H9 (cell line): ENCODE measurements around the gene DNMBP. TPM values are rescaled to one million over a fixed set of nuclear protein-coding genes. Genes with fewer than 3 reads are reported as not detected.

Source experiments
- DNase-seq: peaks from one replicate; pipeline ENCODE4 v3.0.0-alpha.2; 2017
- H2AFZ ChIP-seq: one replicate; pipeline ENCODE4 v1.6.1; 2013; ENCODE audit warnings: mild to moderate bottlenecking, low read length, control low read depth, moderate library complexity
- H2AK5ac ChIP-seq: 2 replicates; pipeline ENCODE4 v1.6.1; 2013; ENCODE audit warnings: low read length, control low read depth, mixed read lengths; ENCODE audit not compliant: insufficient read length
- H2BK120ac ChIP-seq: one replicate; pipeline ENCODE4 v1.6.1; 2013; ENCODE audit warnings: low read depth, mild to moderate bottlenecking, low read length, control low read depth, inconsistent platforms; ENCODE audit not compliant: poor library complexity, severe bottlenecking
- H2BK12ac ChIP-seq: 2 replicates; pipeline ENCODE4 v1.6.1; 2013; ENCODE audit warnings: low read length, control low read depth, mixed read lengths, low read depth; ENCODE audit not compliant: insufficient read length
- H2BK15ac ChIP-seq: 2 replicates; pipeline ENCODE4 v1.6.1; 2013; ENCODE audit warnings: low read depth, low read length, control low read depth
- H2BK20ac ChIP-seq: one replicate; pipeline ENCODE4 v1.6.1; 2013; ENCODE audit warnings: low read depth, mild to moderate bottlenecking, low read length, control low read depth, inconsistent platforms; ENCODE audit not compliant: poor library complexity, severe bottlenecking
- H2BK5ac ChIP-seq: 2 replicates; pipeline ENCODE4 v1.6.1; 2013; ENCODE audit warnings: low read length, control low read depth, mixed read lengths; ENCODE audit not compliant: insufficient read length
- H3K14ac ChIP-seq: 2 replicates; pipeline ENCODE4 v1.6.1; 2013; ENCODE audit warnings: low read length, control low read depth; ENCODE audit not compliant: insufficient read depth
- H3K18ac ChIP-seq: 2 replicates; pipeline ENCODE4 v1.6.1; 2013; ENCODE audit warnings: low read depth, mild to moderate bottlenecking, mixed read lengths, low read length, control low read depth; ENCODE audit not compliant: insufficient read length
- H3K23ac ChIP-seq: 2 replicates; pipeline ENCODE4 v1.6.1; 2013; ENCODE audit warnings: low read length, control low read depth, mixed read lengths, low read depth; ENCODE audit not compliant: insufficient read length
- H3K23me2 ChIP-seq: 2 replicates; pipeline ENCODE4 v1.6.1; 2013; ENCODE audit warnings: low read depth, mild to moderate bottlenecking, mixed read lengths, low read length, control low read depth; ENCODE audit not compliant: insufficient read length, poor library complexity, severe bottlenecking
- H3K27ac ChIP-seq: 2 replicates; pipeline ENCODE4 v1.5.1; 2013; ENCODE audit warnings: low read length, control low read depth, mixed read lengths, low read depth; ENCODE audit not compliant: insufficient read length
- H3K27me3 ChIP-seq: 2 replicates; pipeline ENCODE4 v1.6.1; 2013; ENCODE audit warnings: low read length, control low read depth, inconsistent platforms; ENCODE audit not compliant: insufficient read depth
- H3K4ac ChIP-seq: 2 replicates; pipeline ENCODE4 v1.6.1; 2013; ENCODE audit warnings: low read depth, mild to moderate bottlenecking, control low read depth, inconsistent platforms, low read length, moderate library complexity
- H3K4me1 ChIP-seq: 2 replicates; pipeline ENCODE4 v1.6.1; 2013; ENCODE audit warnings: low read length, control low read depth, inconsistent platforms; ENCODE audit not compliant: insufficient read depth
- H3K4me2 ChIP-seq: 2 replicates; pipeline ENCODE4 v1.6.1; 2013; ENCODE audit warnings: low read length, control low read depth, mixed read lengths; ENCODE audit not compliant: insufficient read length, insufficient read depth
- H3K56ac ChIP-seq: 2 replicates; pipeline ENCODE4 v1.6.1; 2013; ENCODE audit warnings: low read depth, mild to moderate bottlenecking, mixed read lengths, low read length, control low read depth; ENCODE audit not compliant: insufficient read length
- H3K79me1 ChIP-seq: 2 replicates; pipeline ENCODE4 v1.6.1; 2013; ENCODE audit warnings: low read depth, mild to moderate bottlenecking, moderate library complexity, low read length, control low read depth, inconsistent platforms; ENCODE audit not compliant: insufficient read depth, poor library complexity, severe bottlenecking
- H3K79me2 ChIP-seq: 2 replicates; pipeline ENCODE4 v1.6.1; 2013; ENCODE audit warnings: low read length, control low read depth, inconsistent platforms; ENCODE audit not compliant: insufficient read depth
- H3K9ac ChIP-seq: 2 replicates; pipeline ENCODE4 v1.6.1; 2013; ENCODE audit warnings: low read length, control low read depth, mixed read lengths; ENCODE audit not compliant: insufficient read length; ENCODE audit errors: extremely low read depth
- H3K9me3 ChIP-seq: one replicate; pipeline ENCODE4 v1.6.1; 2013; ENCODE audit warnings: low read depth, low read length, inconsistent platforms; ENCODE audit not compliant: control insufficient read depth
- H3T11ph ChIP-seq: one replicate; pipeline ENCODE4 v1.6.1; 2013; ENCODE audit warnings: mild to moderate bottlenecking, low read length, control low read depth, inconsistent platforms
- H4K20me1 ChIP-seq: one replicate; pipeline ENCODE4 v1.6.1; 2013; ENCODE audit not compliant: control insufficient read depth, insufficient read length, insufficient read depth
- H4K5ac ChIP-seq: 2 replicates; pipeline ENCODE4 v1.6.1; 2013; ENCODE audit warnings: low read depth, mild to moderate bottlenecking, mixed read lengths, low read length, control low read depth; ENCODE audit not compliant: insufficient read length
- H4K8ac ChIP-seq: replicated peaks from 2 replicates; pipeline ENCODE4 v1.6.1; 2013; ENCODE audit warnings: low read length, control low read depth, mixed read lengths, low read depth; ENCODE audit not compliant: insufficient read length
- H4K91ac ChIP-seq: 2 replicates; pipeline ENCODE4 v1.6.1; 2013; ENCODE audit warnings: low read depth, mild to moderate bottlenecking, moderate library complexity, mixed read lengths, low read length, control low read depth; ENCODE audit not compliant: insufficient read length
- H3K27ac Mint-ChIP-seq, 3 experiments: 2 replicates in 2 of 3; 3 replicates in 1 of 3; pipeline ENCODE4 v1.8.0; 2020 to 2021; ENCODE audit warnings: mixed read lengths in 3 of 3, mild to moderate bottlenecking in 1 of 3, moderate library complexity in 1 of 3
- H3K27me3 Mint-ChIP-seq: 2 replicates; pipeline ENCODE4 v1.8.0; 2021; ENCODE audit warnings: low read depth, mild to moderate bottlenecking, moderate library complexity, mixed read lengths
- H3K36me3 Mint-ChIP-seq, 3 experiments: 2 replicates in 2 of 3; 3 replicates in 1 of 3; pipeline ENCODE4 v1.8.0; 2020 to 2021; ENCODE audit warnings: low read depth in 3 of 3, mixed read lengths in 3 of 3; ENCODE audit not compliant: insufficient read depth in 1 of 3
- H3K4me1 Mint-ChIP-seq, 2 experiments: 2 replicates each; pipeline ENCODE4 v1.8.0; 2020; ENCODE audit warnings: mixed read lengths in 2 of 2
- H3K4me3 Mint-ChIP-seq, 2 experiments: 2 replicates in 1 of 2; 3 replicates in 1 of 2; pipeline ENCODE4 v1.8.0; 2020 to 2021; ENCODE audit warnings: mild to moderate bottlenecking in 2 of 2, mixed read lengths in 2 of 2, moderate library complexity in 1 of 2
- H3K9me3 Mint-ChIP-seq, 2 experiments: 2 replicates in 1 of 2; 3 replicates in 1 of 2; pipeline ENCODE4 v1.8.0; 2020; ENCODE audit warnings: mild to moderate bottlenecking in 2 of 2, mixed read lengths in 2 of 2, moderate library complexity in 1 of 2
- WGBS: extraction: QIAGEN DNeasy Blood & Tissue Kit; methylation state at CpG from one replicate; pipeline ENCODE4 v1.1.7; 2013; ENCODE audit warnings: missing lambda C conversion rate, low lambda C conversion rate, mixed read lengths; ENCODE audit not compliant: insufficient read length; ENCODE audit errors: extremely low coverage; 5-methylcytosine and 5-hydroxymethylcytosine counted together
- total RNA-seq: library from RNA; stranded (reverse); gene quantifications from 2 replicates; pipeline ENCODE4 v1.2.1, GENCODE V29; 2021
- TF ChIP-seq, protein P1 (sequence below): fragments of 200-600 bp; sonication (generic); conservative IDR thresholded peaks from 3 replicates; pipeline ENCODE4 v1.8.0; 2021; ENCODE audit warnings: antibody characterized with exemption, mild to moderate bottlenecking

DNMBP gene
- total RNA-seq, 1 experiment from 2014 or later: 25.6 TPM

DNA sequence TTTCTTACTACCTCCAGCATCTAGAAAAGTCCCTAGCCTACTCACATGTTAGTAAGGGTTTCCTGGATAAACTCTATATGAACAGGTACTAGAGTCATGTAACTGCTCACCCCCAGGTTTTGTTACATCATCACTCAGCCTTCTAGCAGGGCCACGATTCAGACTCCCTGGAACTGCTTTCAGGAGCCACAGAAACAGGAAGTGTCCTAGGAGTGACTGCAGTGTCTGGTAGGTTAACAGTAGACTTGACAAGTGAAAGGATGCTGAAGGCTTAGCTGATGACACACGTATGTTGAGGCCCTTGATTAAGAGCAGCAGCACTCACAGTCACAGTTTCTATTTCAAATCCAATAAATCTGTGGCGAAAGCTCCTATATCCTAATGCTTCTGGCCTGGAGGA, 101.2 kb downstream of the DNMBP start:
- H2BK120ac ChIP-seq: no peak overlapping the region
- TF ChIP-seq, protein P1, sequence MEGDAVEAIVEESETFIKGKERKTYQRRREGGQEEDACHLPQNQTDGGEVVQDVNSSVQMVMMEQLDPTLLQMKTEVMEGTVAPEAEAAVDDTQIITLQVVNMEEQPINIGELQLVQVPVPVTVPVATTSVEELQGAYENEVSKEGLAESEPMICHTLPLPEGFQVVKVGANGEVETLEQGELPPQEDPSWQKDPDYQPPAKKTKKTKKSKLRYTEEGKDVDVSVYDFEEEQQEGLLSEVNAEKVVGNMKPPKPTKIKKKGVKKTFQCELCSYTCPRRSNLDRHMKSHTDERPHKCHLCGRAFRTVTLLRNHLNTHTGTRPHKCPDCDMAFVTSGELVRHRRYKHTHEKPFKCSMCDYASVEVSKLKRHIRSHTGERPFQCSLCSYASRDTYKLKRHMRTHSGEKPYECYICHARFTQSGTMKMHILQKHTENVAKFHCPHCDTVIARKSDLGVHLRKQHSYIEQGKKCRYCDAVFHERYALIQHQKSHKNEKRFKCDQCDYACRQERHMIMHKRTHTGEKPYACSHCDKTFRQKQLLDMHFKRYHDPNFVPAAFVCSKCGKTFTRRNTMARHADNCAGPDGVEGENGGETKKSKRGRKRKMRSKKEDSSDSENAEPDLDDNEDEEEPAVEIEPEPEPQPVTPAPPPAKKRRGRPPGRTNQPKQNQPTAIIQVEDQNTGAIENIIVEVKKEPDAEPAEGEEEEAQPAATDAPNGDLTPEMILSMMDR: no peak
- H3K9me3 Mint-ChIP-seq: no peaks in the 10 kb centered on the region
- no peak overlapping the region for H3K4me2 ChIP-seq
- H3K27ac ChIP-seq: no peak overlapping the region
- H2AK5ac ChIP-seq: no peak overlapping the region
- no peak overlapping the region for H4K91ac ChIP-seq
- H3K79me2 ChIP-seq: peaks cover 22% of the 10 kb centered on the region; the same call in 1 of the 2 replicates
- H3K4ac ChIP-seq: no peak overlapping the region
- H3T11ph ChIP-seq: no peak overlapping the region
- WGBS: no CpG with 5 or more reads among the region's 3 CpGs
- H3K79me1 ChIP-seq: no peaks in the 10 kb centered on the region
- no peak overlapping the region for H2BK5ac ChIP-seq
- peak overlapping the region in 1 of 3 experiments; percentile 20; a peak in 1 of 7 replicates for H3K27ac Mint-ChIP-seq
- peaks cover 19 to 22% of the 10 kb centered on the region in 2 experiments for H3K4me1 Mint-ChIP-seq
- no peak overlapping the region for H3K56ac ChIP-seq
- no peaks in the 10 kb centered on the region for H3K4me1 ChIP-seq
- DNase-seq: no peak
- peaks cover 5% of the 10 kb centered on the region for H3K23me2 ChIP-seq
- no peak overlapping the region for H3K4me3 Mint-ChIP-seq
- H2BK20ac ChIP-seq: no peak overlapping the region
- H3K14ac ChIP-seq: no peak overlapping the region
- no peak overlapping the region for H4K5ac ChIP-seq
- no peak overlapping the region for H2AFZ ChIP-seq
- no peak overlapping the region for H2BK12ac ChIP-seq
- peaks cover 57 to 76% (median 70%) of the 10 kb centered on the region in 3 experiments for H3K36me3 Mint-ChIP-seq
- no peaks in the 10 kb centered on the region for H3K9me3 ChIP-seq
- no peak overlapping the region for H4K8ac ChIP-seq
- H2BK15ac ChIP-seq: no peak overlapping the region
- no peak overlapping the region for H3K23ac ChIP-seq
- no peaks in the 10 kb centered on the region for H3K27me3 ChIP-seq
- H3K9ac ChIP-seq: no peak overlapping the region
- no peak overlapping the region for H3K18ac ChIP-seq
- H3K27me3 Mint-ChIP-seq: no peaks in the 10 kb centered on the region
- H4K20me1 ChIP-seq: no peaks in the 10 kb centered on the region
